GM18499 (cell line): Measurements from ENCODE around the gene POU3F3.

Source experiments
- ATAC-seq: cut with Tn5 transposase; IDR thresholded peaks from one replicate; pipeline ENCODE4 v1.9.1; 2021; ENCODE audit warnings: moderate number of reproducible peaks; ENCODE audit not compliant: insufficient read depth, unreplicated experiment

The POU3F3 gene

DNA sequence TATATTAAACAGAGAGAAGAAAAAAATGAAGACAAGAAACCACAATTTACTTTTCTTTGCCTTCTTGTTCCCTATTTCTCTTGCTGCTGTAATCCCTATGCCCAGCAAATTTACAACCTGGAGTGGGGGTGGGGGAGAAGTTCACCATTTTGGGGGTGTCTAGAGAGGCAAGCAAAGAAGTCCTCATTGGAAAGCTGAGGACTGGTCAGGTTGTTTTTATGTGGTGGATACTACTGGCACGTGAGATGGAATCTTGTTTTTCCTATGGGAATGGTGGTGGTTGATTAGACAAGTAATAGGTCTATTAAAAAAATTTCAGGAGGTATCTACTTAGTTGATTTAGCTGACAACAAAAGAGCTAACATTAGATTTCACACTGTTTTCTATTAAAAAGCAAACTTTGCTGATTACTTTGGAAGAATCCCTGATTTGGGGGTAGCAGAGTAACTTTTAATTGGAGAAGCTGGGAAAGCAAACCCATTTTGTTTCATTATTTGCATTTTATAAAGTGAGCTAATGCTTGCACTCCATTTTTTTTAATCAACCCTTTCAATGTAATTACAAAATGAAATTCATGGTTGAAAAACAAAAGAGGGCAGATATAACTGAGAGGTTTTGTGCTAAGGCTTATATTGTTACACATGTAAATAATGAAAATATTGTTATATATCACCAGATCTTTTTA lies 6.0 kb downstream of the POU3F3 start:
- no peak for ATAC-seq

DNA sequence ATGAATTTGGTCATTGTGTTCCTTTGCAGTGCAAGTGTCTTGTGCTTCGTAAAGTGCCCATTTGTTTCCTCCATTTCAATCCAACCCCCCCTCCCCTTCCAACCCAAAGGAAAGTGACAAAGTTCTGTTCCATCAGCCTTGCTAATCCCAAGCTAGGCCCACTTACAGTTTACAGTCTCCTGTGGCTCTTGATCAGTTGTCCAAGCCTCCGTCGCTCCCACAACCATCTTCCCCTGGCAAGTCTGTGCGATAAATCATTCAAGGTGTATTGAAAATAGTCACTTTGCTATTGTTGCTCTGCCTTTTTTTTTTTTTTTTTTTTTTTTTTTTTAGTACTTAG lies 6.5 kb downstream of the POU3F3 start:
- no peak for ATAC-seq

GRCh38 chr2:104861351-104862057 lies 7.6 kb downstream of the POU3F3 start:
- ATAC-seq: no peak

DNA sequence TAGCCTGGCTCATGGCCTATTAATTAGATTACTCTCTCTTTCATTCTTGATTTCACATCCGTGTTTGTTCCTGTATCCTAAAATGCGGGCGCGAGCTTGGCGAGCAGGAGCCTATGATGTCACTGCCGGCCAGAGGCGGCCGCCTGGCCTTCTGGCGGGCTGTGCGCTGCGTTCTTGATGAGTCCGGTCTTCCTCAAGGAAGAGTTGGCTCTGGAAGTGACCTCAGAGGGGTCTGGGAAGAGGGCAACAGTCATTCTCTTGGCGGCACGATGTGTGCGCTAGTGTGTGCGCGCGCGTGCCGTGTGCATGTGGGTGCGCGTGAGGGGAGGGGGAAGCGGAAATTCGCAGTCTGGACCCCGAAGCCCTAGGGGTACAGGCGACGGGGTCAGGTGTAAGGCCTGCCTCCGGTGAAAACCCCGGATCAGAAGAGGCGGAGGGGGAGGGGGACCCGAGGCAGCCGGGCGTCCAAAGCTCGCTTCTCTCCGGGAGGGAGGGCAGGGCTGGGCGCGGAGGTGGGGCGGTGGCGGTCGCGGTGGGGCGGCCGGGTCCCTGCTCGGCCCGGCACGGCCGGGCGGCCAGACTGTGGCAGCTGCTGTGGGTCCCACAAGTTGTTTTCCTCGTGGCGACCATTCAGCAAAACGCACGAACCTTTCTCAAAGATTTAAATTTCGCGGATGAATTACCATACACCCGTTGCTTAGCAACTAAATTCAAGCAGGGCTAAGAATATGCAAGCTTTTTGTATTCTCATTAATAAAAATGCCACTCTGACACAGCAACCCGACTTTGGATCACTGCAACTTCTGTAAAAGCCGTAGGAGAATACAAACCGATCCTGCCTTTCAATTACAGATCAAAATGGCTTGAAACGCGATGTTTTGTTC lies 8.4 kb downstream of the POU3F3 start:
- ATAC-seq: no peak

- ATAC-seq: no peak
These were observed 9.2 kb downstream of the POU3F3 start for GRCh38 chr2:104863146-104863467.

DNA sequence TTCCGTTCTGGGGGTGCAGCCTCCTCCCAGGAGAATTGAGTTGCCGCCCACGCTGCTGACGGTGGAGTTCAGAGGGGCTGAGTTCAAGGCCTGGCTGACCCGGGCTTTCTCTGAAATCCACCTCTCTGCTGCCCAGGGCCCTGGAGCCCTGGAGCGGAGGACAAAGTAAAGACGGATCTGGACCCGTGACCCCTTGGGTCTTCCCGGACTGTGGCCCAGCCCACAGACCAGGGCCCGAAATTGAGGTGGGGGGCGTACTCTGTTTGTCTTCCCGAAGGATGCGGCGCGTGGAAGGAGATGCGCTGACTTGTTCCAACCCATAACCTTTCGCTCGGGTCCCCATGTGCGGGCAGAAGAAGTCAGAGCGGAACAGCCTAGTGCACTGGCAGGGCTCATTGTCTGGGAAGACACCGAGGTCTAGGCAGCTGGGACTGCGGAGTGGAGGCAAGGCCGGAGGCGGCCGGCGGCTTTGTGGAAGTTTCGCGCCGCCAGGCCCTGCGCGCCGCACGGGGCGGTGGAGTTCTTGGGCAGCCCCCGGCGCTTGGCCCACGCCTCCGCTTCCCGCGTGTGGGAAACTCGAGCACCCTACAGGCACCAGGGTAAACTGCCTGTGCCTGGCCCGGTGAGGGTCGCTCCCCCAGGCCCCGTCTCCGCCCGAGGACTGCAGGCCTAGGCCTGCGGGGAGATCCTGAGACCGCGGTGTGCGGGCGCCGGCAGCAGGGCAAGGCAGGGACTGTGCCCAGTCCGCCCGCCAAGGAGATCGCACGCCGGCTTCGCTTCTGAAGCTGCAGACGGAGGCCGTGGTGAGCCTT lies 9.8 kb downstream of the POU3F3 start:
- ATAC-seq: no peak

DNA sequence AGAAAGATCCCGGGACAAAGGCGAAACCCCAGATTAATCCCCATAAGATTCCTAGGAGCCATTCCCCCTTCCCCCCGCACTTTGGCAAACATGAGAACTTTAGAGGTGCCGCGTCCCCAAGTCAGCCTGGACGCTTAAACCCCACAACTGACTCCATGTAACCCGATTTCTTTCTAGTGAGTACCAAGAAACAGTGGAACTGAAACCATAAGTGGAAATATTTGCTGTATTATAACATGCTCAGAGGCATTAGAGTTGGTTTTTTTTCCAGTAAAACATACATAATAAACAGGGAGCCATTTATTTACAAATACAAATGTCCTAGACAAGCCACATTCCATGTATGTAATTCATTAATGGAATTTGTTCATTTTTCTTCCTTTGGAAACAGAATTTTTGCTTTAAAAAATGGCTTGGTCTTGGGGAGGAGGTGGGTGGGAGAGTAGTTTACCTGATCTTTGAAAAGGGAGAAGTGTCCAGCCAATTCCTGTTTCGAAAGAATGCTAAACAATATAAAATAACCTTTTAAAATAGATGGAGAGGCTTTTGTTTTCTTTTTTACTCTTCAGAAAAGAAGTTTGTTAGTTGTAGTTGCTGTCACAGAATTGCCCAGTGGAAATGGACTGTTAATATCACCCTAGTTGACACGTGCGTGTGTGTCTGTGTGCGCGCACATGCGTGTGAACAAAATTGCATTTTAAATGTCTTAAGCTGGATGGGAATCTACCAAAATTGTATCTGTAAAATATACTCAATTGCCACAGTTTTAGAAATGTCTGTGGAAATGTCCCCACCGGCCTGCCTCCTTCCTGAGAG lies 10.6 kb downstream of the POU3F3 start:
- no peak for ATAC-seq

- ATAC-seq: no peak
These were observed 11.2 kb downstream of the POU3F3 start for GRCh38 chr2:104865096-104865470.

DNA sequence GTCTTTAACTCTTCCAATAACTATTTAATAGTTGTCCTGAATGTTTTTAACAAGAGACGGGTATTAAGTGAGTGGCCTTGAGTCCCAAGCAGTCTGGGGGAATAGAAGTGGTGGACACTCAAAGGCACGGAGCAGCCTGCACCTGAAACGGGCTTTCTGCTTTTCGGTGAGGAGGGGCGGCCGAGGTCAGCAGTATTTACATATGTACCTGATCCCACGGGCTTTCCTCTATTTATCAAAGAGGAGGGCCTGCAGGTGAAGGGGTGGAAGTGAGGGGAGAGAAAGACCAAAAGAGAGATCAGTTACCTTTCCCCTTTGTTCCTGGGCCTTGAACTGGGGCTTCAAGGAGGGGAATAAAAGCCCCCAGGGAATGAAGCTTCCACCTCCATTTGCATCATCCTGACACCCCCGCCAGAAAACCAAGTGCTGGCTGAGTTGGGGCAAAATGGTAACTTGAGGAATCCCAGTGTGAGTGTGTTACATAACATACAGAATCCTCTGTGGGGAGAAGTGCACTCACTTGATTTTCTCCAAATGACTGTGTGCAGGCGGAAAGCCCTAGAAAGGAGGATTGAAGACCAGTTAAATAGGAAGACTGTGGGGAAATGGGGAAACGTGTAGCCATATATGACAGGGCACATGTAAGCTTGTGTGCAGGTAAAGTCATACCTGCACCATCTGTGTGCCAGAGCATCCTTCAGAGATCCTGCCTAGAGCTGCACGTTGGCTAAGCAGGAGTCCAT lies 12.4 kb downstream of the POU3F3 start:
- ATAC-seq: no peak

GRCh38 chr2:104866883-104867812 lies 13.2 kb downstream of the POU3F3 start:
- no peak for ATAC-seq

GRCh38 chr2:104867813-104868504 lies 14.0 kb downstream of the POU3F3 start:
- no peak for ATAC-seq

GRCh38 chr2:104868505-104868866 lies 14.6 kb downstream of the POU3F3 start:
- no peak for ATAC-seq

- ATAC-seq: no peak
These were observed 16.4 kb downstream of the POU3F3 start for GRCh38 chr2:104870100-104870975.

GRCh38 chr2:104871649-104871971 lies 17.7 kb downstream of the POU3F3 start:
- no peak for ATAC-seq

GRCh38 chr2:104871972-104872865 lies 18.3 kb downstream of the POU3F3 start:
- ATAC-seq: no peak
